H54 (cell line): ENCODE results near the gene HMCES.

Experiments used
- DNase-seq: peaks from one replicate; pipeline ENCODE4 v3.0.0; 2011; ENCODE audit warnings: low spot score, mixed read lengths; ENCODE audit not compliant: insufficient read length
- FAIRE-seq: peaks from 3 replicates; lab custom pipeline; 2011; peaks lifted over from hg19 to GRCh38; lab: Jason Lieb, UNC
- POLR2A ChIP-seq: IDR thresholded peaks from 2 replicates; pipeline ENCODE4 v1.6.1; 2011; ENCODE audit warnings: low read depth, mild to moderate bottlenecking, low read length

HMCES gene

GRCh38 chr3:129315223-129315997 lies 36.7 kb downstream of the HMCES start:
- peak; percentile 33; the same call in 1 of the 2 replicates for TF ChIP-seq POLR2A
- no peak for DNase-seq
- FAIRE-seq = no peak

DNA sequence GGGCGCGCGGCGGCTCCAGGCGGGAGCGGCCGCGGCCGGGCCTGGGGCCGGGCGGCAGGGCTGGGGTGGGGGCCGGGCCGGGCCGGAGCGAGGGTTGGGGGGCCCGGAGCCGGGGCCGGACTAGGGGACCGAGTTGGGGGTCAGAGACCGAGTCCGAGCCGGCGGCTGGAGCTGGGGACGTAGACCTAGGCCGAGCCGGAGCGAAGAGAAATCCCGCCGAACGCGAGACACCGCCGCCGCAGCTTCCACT lies 37.3 kb downstream of the HMCES start:
- no peak; the same call in 1 of the 2 replicates for TF ChIP-seq POLR2A
- DNase-seq (no peak), FAIRE-seq (no peak)

- TF ChIP-seq POLR2A = peak; percentile 100; the same call in 1 of the 2 replicates
- DNase-seq (peak; percentile 95), FAIRE-seq (no peak)
Measured at GRCh38 chr3:129316248-129317013, 37.8 kb downstream of the HMCES start.

- DNase-seq (no peak), FAIRE-seq (no peak)
- TF ChIP-seq POLR2A = no peak
Measured at GRCh38 chr3:129317014-129317771, 38.5 kb downstream of the HMCES start.

DNA sequence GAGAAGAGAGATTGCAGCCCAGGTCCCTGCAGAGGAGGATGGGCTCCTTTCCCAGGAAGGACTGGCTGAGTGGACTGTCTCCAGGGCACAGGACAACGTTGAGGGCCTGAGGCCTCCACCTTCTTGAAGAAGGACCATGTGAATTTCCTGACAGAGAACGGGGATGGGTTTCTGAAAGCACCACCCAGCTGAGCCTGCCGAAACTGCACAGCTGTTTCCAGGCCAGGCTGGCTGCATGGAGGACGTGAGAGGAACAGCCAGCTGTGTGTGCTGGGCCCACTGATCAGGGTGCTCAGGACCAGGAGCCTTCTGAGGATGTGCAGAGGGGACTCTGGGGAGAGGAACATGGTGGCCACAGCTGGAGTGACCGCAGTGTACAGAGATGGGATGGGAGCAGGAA lies 39.2 kb downstream of the HMCES start:
- FAIRE-seq (no peak), DNase-seq (no peak)
- no peak for TF ChIP-seq POLR2A

DNA sequence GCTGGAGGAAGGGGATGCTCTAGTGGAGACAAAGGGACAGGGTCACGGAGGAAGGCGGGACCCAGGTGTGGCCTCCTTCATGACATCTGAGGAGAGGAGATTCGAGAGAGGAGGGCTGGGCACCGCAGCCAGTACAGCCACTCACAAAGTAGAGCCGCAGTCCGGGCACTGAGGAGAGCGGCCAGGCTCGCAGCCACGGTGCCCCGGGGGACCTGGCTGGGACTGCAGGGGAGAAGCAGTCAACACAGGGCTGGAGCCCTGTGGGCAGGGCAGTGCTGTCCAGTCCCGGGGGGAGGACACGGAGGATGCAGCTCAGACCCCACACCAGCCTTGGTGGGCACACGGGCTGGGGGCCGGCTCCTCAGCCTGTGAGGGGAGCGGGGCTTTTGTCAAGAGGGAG lies 40.3 kb downstream of the HMCES start:
- DNase-seq = no peak
- no peak for TF ChIP-seq POLR2A
- no peak for FAIRE-seq

GRCh38 chr3:129320261-129320660 lies 41.6 kb downstream of the HMCES start:
- TF ChIP-seq POLR2A = no peak
- DNase-seq (no peak), FAIRE-seq (no peak)

DNA sequence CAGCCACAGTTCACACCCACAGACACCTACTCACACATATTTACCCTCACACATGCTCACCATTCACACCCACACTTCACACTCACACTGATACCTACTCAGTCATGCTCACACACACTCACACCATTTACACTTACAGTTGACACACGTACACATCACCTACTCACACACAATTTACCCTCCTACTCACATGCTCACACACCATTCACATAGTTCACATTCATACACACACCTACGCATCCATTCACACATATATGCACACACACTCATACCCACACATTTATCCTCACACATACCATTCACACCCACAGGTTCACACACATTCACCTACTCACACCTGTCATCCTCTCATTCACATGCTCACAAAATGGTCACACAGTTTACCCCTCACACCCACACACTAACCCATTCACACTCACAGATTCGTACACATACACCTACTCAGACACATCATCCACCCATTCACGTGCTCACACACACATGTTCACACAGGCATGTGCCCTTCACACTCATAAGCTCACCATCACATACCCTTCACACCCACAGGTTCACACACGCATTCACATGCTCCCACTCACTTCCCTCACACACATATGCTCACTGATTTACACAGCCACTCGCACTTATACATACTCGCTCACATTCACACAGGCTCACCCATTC lies 42.3 kb downstream of the HMCES start:
- FAIRE-seq = no peak
- no peak for TF ChIP-seq POLR2A
- no peak for DNase-seq

DNA sequence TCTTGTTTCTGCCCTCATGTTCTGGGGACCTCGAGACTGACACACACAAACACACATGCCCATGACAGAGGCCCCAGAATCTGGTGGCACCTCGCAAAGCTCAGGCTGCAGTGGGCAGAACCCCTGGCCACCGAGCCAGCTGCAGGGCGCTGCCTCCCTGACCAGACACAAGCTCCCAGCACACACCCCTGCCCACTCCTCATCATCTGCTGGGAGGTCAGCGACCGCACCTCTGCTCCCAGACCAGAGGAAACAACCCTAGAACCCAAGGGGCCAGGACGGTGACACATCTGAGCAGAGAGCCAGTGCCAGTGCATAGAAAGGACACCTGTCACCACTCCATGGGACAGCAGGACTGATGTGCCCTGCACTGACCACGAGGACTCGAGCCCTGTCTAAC lies 43.2 kb downstream of the HMCES start:
- no peak for TF ChIP-seq POLR2A
- no peak for FAIRE-seq
- no peak for DNase-seq

DNA sequence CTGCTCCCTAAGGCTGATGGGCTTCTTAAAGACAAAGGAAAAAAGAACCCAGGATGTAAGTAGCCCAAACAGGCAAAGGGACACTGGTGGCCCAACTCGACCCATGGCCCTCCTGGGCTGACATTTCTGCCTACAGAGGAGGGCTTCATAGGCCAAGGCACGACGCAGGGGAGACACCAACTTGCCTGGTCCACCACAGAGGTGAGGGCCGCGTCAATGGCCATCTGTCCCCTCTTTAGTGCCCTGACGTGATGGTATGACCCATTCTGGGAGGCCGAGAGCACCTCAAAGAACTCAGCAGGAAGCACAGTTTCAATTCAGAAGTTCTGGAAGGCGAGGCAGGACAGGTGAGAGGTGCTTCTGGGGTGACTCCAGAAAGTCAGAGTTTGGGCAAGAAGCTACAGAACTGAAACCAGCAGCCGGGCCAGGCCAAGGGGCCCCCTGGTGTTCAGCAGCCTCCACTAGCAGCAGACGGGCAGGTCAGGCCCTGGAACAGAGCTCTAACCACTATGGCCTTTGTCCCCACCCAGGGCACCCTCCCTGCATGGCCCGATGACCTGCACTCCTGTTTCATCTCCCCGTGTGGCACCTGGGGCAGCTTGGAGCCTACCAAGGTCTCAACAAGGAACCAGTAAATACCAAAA lies 45.1 kb downstream of the HMCES start:
- DNase-seq (no peak), FAIRE-seq (no peak)
- no peak for TF ChIP-seq POLR2A

GRCh38 chr3:129324855-129325254 lies 46.2 kb downstream of the HMCES start:
- TF ChIP-seq POLR2A = no peak
- no peak for FAIRE-seq
- no peak for DNase-seq

DNA sequence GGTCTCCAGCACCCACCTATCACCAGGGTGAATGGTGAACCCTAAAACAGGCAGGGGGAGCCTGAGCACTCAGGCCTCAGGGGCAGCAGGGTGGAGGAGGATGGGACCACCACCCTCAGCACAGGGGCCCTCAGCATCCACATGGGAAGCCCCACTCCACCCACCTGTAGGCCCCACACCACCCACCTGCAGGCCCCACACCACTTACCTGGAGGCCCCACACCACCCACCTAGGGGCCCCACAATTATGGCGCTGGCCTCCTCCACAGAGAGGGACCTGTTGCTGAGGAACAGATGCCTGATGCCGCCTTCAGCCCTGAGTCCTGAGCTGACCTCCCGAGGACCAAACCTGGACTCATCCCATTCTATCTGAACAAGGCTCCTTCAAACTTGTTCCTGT lies 46.7 kb downstream of the HMCES start:
- TF ChIP-seq POLR2A = no peak
- DNase-seq (no peak), FAIRE-seq (no peak)

DNA sequence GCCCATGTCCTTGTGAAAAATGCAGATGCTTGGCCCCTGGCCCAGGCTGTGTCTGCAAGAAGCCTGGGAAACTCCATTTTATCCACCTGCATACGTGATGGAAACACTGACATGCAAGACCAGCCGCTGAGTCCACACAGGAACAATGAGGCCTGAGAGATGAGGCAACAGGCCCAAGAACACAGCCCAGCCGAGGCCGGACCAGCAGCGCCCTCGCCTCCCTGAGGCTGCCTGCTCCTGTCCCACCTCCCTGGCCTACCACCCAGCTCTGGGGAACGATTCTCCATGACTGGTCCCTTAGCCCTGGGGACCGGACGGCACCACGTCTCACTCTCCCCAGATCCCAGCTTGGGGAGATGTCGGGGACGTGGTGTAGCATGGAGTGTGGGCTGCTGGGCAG lies 47.5 kb downstream of the HMCES start:
- FAIRE-seq = no peak
- TF ChIP-seq POLR2A = no peak
- DNase-seq = no peak
